Muscle layer of duodenum (tissue), 2 donors: ENCODE measurements around the gene SMIM38.

ENCODE experiments used
- H3K27ac ChIP-seq: one replicate; pipeline ENCODE4 v1.7.0; 2013; ENCODE audit warnings: mild to moderate bottlenecking, low read length
- H3K27me3 ChIP-seq: one replicate; pipeline ENCODE4 v1.7.0; 2013; ENCODE audit warnings: low read depth, mild to moderate bottlenecking, control low read depth, low read length
- H3K36me3 ChIP-seq, 2 donors: one replicate each; pipeline ENCODE4 v1.7.0; 2013; ENCODE audit warnings: low read length in 2 of 2, control low read depth in 1 of 2, mild to moderate bottlenecking in 1 of 2; ENCODE audit not compliant: insufficient read depth in 2 of 2, control insufficient read depth in 1 of 2
- H3K4me1 ChIP-seq, 2 donors: one replicate each; pipeline ENCODE4 v1.7.0; 2013; ENCODE audit warnings: low read length in 2 of 2, mild to moderate bottlenecking in 2 of 2, control low read depth in 1 of 2, moderate library complexity in 1 of 2; ENCODE audit not compliant: insufficient read depth in 2 of 2, control insufficient read depth in 1 of 2
- H3K4me3 ChIP-seq, 2 donors: one replicate each; pipeline ENCODE4 v1.7.0; 2013; ENCODE audit warnings: low read length in 2 of 2, low read depth in 1 of 2, mild to moderate bottlenecking in 1 of 2
- H3K9me3 ChIP-seq, 2 donors: one replicate each; pipeline ENCODE4 v1.7.0; 2013; ENCODE audit warnings: low read length in 2 of 2, control low read depth in 1 of 2, mild to moderate bottlenecking in 1 of 2; ENCODE audit not compliant: control insufficient read depth in 1 of 2
- donor health status: healthy.

Gene SMIM38

DNA sequence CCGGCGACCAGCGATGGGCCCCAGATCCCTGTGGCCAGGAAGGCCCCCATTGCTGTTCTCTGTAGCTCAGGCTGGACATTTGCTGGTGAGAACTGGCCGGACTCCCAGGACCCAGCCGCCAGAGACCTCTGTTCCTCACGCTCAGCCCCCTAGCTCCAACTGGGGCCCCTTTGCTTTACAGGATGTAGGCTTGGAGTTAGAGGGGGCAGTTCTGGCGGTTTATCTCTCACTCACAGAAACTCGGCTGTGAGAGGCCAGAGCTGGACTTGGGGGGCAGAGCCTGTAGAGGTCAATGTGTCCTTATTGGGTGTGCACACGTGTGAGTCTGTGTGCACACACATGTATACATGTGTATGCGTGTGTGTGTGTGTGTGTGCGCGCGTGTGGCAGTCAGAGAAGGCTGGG lies 502 bp downstream of the SMIM38 start:
- Histone ChIP-seq H3K27me3 (no peaks in the 10 kb centered on the region), H3K4me3 (no peak overlapping the region), H3K9me3 (no peaks in the 10 kb centered on the region), H3K27ac (no peak overlapping the region), H3K36me3 (no peaks in the 10 kb centered on the region), H3K4me1 (peaks cover 0 to 26% of the 10 kb centered on the region in 2 donors)

DNA sequence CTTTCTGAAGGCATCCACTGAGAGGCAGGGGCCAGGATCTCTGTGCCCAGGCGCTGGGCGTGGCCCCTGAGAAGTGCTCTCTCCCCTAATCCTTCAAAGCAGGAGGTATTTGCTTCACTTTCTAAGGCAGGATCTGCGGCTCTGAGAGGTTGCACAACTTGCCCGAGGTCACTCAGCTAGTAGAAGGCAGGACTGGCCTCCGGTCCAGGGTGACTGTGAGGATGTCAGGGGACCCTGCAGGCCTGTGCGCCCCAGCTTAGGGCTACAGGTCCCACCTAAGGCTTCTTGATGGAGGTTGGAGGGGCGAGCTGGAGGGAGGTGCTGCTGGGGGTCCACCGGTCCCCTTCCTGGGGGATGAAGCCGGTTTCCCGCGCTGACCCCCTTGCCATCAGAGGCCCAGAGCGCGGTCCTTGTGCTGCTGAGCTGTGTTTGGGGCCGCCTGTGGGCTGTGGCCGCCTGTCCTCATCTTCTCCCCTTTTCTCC lies 979 bp downstream of the SMIM38 start:
- Histone ChIP-seq H3K27me3 (no peaks in the 10 kb centered on the region), H3K27ac (no peak overlapping the region), H3K36me3 (no peaks in the 10 kb centered on the region), H3K4me3 (peak overlapping the region in 1 of 2 donors; percentile 24), H3K9me3 (no peaks in the 10 kb centered on the region), H3K4me1 (peaks cover 0 to 27% of the 10 kb centered on the region in 2 donors)

DNA sequence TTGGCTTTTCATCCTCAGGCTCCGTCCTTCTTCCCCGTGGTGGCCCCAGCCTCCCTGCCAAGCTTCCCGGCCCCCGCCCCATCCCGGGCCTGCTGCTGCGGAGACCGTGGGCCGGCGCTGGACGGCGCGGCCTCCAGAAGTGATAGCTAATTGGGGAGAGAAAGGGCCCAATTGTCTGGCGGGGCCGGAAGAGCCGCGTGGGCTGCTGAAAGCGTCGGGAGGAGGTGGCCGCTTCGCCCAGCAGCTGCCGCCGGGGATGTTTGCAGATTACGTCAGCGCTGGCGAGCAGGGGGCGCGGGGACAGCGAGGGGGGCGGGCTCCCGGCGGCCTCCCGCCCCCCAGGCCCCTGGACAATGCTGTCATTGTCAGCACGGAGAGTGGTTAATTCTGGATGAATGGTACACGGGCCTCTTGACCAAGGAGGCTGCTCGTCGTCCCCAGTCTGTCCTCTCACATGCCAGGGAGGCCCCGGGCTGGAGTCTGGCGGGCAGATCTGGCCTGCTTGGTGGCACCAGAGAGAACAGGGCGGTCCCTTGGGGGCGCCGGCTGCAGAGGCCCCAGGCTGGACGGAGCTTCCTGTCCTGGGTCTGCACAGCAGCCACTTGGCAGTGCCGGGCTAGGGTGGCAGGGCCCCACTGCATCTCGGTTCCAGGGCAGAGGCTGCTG lies 1.6 kb downstream of the SMIM38 start:
- Histone ChIP-seq H3K9me3 (no peaks in the 10 kb centered on the region), H3K4me3 (peak overlapping the region in 1 of 2 donors; percentile 24), H3K27ac (no peak overlapping the region)

DNA sequence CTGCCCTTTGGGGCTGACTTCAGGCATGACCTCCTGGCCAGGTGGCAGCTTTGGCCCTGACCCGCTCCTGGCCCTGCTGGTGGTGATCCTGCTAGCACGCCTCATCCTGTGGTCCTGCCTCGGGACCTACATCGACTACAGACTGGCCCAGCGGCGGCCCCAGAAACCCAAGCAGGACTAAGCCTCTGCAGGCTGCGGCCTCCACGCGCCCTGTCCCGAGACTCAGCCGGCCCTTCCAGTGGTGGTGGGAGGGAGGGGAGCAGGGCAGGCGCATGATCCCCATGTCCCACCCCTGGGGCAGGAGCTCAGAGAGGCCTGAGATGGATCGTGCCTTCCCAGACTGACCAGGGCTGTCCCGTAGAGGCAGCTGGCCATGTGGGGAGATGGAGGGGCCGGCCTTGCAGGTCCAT lies 2.1 kb downstream of the SMIM38 start:
- Histone ChIP-seq H3K4me3 (no peak overlapping the region), H3K4me1 (peaks cover 0 to 27% of the 10 kb centered on the region in 2 donors), H3K27ac (no peak overlapping the region), H3K9me3 (peaks cover 0 to 1% of the 10 kb centered on the region in 2 donors), H3K36me3 (no peaks in the 10 kb centered on the region), H3K27me3 (no peaks in the 10 kb centered on the region)

More for the DNA sequence above, 1.6 kb downstream of the SMIM38 start:
- H3K4me1 ChIP-seq, result peaks cover 0 to 27% of the 10 kb centered on the region in 2 donors
- no peaks in the 10 kb centered on the region for H3K36me3 ChIP-seq
- no peaks in the 10 kb centered on the region for H3K27me3 ChIP-seq

DNA sequence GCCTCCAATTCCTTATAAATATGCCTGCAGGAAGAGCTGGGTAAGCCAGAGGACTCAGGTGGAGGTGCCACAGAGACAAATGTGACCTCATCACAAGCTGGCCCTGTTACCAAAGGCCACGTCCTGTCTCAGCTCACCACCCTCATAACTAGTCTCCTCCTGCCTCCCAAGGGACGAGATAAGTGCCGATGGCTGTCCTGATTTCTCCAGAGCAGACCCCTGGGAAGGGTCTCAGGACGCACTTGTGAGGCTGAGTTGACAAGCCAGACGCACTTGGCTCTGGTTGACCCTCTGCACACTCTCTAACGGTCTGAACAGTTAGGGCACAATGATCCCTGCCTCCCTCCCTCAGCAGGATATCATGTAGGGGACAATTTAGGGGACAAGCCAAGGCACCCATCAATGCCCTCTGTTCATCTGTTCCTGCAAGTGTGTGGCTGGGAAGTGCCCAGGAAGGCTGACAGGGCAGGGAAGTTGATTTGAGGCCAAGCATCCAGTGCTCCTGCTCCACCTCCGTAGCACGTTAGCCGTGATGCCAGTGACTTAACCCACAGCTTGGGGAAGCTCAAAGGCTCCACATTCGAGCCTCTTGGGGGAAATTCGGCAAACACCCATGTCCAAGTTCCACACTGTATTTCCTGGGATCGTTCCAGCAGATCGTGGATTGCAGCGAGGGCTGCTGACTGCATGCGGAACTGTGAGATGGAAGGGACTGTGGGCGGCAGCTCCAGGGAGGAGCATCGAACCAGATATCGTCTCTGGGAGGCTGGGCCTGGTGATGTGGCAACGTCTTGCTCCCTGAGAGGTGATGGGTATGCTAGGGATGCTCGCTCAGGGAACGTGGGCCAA lies 2.8 kb downstream of the SMIM38 start:
- no peak overlapping the region for H3K27ac ChIP-seq

DNA sequence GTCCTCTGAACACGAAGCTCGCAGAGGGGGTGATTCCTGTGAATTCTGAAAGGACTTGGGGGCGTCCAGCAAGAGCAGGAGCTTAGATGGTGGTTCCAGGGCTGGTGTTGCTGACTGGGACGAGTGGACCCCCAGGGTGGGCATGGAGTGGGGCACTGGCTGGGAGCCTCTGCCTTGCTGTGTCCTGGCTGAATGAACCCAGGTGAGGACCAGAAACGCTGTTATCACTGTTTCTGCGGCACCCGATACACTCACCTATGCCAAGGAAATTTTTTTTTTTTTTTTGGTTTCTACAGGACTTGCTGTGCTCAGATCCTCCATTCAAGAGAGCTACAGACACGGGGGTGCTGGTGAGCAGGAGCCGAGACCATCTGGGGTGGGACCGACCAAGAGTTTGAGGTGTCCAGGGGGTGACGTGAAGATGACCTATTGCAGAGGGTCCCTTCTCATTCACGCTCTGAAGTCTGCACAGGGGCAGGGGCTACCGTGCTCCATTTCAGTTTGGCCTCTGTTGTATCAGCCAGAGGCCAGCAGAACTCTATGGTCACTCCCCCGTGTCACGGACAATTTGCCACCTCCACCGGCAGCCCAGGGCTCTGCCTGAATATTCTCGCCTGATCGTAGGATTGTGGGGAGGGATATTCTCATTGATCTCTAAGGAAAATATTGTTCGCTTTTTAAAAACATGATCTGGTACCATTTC lies 3.6 kb downstream of the SMIM38 start:
- H3K4me1 ChIP-seq, result peaks cover 0 to 27% of the 10 kb centered on the region in 2 donors
- no peak overlapping the region for H3K4me3 ChIP-seq
- no peaks in the 10 kb centered on the region for H3K36me3 ChIP-seq
- H3K9me3 ChIP-seq, result peaks cover 0 to 10% of the 10 kb centered on the region in 2 donors
- H3K27ac ChIP-seq, result no peak overlapping the region
- H3K27me3 ChIP-seq, result no peaks in the 10 kb centered on the region

More for the DNA sequence above, 2.8 kb downstream of the SMIM38 start:
- no peaks in the 10 kb centered on the region for H3K36me3 ChIP-seq
- H3K4me1 ChIP-seq, result peaks cover 0 to 27% of the 10 kb centered on the region in 2 donors
- H3K9me3 ChIP-seq, result peaks cover 0 to 4% of the 10 kb centered on the region in 2 donors
- H3K4me3 ChIP-seq, result no peak overlapping the region
- no peaks in the 10 kb centered on the region for H3K27me3 ChIP-seq

DNA sequence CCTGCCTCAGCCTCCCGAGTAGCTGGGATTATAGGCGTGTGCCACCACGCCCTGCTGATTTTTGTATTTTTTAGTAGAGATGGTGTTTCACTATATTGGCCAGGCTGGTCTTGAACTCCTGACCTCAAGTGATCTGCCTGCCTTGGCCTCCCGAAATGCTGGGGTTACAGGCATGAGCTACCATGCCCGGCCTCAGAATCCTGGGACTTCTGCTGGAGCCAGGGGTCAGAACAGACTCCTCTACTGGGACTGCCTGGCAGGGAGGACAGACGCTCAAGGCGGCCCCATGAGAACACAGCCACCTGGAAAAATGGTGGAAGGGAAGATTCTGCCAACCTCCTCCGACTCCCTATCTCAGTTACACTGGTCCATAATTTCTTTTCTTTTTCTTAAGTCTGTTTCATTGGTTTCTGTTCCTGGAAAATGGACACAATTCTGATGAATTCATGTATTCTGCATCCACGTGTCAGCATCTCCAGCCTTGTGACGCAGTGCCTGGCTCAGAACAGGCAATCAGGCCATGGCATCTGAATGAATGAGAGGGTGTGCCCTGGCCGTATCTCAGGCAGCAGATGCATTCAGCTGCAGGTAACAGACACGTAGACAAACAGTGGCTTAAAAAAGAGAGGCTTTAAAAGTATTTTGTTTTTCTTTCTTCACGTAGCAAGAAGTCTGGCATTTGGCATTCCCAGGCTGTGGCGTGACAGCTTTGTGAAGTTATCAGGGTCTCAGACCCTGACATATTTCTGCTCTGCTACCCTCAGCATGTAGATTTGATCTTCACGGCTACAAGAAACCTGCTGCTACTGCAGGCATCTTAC lies 4.8 kb downstream of the SMIM38 start:
- no peaks in the 10 kb centered on the region for H3K27me3 ChIP-seq
- no peak overlapping the region for H3K27ac ChIP-seq
- H3K4me1 ChIP-seq, result peaks cover 0 to 27% of the 10 kb centered on the region in 2 donors
- H3K4me3 ChIP-seq, result no peak overlapping the region
- peaks cover 0 to 10% of the 10 kb centered on the region in 2 donors for H3K9me3 ChIP-seq
- H3K36me3 ChIP-seq, result no peaks in the 10 kb centered on the region

DNA sequence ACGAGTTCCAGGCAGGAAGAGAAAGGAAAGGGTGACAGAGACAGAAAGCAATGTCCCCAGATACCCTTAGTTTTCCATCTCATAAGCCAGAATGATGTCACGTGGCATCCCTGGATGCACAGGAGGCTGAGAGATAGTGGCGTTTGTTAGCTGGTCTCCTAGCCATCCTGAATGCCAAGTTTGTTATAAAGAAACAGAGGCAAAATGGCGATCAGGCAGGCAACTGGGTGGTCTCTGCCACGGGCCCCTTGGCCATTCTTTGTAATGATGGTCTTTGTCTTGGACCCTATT lies 5.3 kb downstream of the SMIM38 start:
- Histone ChIP-seq H3K9me3 (peaks cover 0 to 10% of the 10 kb centered on the region in 2 donors), H3K4me3 (no peak overlapping the region), H3K36me3 (no peaks in the 10 kb centered on the region), H3K4me1 (peaks cover 0 to 28% of the 10 kb centered on the region in 2 donors), H3K27ac (no peak overlapping the region), H3K27me3 (no peaks in the 10 kb centered on the region)

DNA sequence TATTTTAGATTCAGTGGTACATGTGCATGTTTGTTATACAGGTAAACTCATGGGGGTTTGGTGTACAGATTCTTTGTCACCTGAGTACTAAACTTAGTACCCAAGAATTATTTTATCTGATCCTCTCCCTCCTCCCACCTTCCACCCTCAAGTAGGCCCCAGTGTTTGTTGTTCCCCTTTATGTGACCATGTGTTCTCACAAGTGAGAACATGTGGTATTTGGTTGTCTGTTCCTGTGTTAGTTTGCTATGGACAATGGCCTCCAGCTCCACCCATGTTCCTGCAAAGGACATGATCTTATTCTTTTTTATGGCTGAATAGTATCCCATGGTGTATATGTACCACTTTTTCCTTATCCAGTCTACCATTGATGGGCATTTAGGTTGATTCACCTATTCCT lies 6.8 kb downstream of the SMIM38 start:
- H3K9me3 ChIP-seq, result peaks cover 0 to 10% of the 10 kb centered on the region in 2 donors
- H3K27me3 ChIP-seq, result no peaks in the 10 kb centered on the region
- no peak overlapping the region for H3K27ac ChIP-seq
- H3K36me3 ChIP-seq, result no peaks in the 10 kb centered on the region
- peaks cover 0 to 24% of the 10 kb centered on the region in 2 donors for H3K4me1 ChIP-seq
- H3K4me3 ChIP-seq, result no peak overlapping the region

DNA sequence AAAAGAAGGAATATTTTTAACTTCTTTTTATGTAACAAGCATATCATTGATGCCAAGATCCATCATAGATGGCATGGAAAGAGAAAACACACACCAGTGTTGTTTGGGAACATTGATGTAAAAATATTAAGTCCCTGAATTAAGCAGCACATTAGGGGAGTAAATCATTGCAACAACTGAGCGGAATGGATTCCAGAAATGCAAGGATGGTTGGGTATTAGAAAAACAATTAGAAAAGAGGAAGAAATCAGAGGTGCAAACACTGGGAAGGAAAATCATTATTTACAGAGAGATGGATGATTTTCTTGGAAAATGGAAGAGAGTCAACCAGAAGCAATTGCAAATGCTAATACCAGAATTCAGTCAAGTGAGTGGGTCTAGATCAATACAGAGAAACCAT lies 8.1 kb downstream of the SMIM38 start:
- Histone ChIP-seq H3K4me3 (no peak overlapping the region), H3K9me3 (peaks cover 0 to 10% of the 10 kb centered on the region in 2 donors), H3K27me3 (no peaks in the 10 kb centered on the region), H3K4me1 (peaks cover 0 to 16% of the 10 kb centered on the region in 2 donors), H3K36me3 (no peaks in the 10 kb centered on the region), H3K27ac (no peak overlapping the region)
